ENCODE measurements around the gene UBAP2.

The UBAP2 gene, protein sequence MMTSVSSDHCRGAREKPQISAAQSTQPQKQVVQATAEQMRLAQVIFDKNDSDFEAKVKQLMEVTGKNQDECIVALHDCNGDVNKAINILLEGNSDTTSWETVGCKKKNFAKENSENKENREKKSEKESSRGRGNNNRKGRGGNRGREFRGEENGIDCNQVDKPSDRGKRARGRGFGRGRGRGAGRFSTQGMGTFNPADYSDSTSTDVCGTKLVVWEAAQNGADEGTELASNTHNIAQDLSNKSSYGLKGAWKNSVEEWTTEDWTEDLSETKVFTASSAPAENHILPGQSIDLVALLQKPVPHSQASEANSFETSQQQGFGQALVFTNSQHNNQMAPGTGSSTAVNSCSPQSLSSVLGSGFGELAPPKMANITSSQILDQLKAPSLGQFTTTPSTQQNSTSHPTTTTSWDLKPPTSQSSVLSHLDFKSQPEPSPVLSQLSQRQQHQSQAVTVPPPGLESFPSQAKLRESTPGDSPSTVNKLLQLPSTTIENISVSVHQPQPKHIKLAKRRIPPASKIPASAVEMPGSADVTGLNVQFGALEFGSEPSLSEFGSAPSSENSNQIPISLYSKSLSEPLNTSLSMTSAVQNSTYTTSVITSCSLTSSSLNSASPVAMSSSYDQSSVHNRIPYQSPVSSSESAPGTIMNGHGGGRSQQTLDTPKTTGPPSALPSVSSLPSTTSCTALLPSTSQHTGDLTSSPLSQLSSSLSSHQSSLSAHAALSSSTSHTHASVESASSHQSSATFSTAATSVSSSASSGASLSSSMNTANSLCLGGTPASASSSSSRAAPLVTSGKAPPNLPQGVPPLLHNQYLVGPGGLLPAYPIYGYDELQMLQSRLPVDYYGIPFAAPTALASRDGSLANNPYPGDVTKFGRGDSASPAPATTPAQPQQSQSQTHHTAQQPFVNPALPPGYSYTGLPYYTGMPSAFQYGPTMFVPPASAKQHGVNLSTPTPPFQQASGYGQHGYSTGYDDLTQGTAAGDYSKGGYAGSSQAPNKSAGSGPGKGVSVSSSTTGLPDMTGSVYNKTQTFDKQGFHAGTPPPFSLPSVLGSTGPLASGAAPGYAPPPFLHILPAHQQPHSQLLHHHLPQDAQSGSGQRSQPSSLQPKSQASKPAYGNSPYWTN

DNA sequence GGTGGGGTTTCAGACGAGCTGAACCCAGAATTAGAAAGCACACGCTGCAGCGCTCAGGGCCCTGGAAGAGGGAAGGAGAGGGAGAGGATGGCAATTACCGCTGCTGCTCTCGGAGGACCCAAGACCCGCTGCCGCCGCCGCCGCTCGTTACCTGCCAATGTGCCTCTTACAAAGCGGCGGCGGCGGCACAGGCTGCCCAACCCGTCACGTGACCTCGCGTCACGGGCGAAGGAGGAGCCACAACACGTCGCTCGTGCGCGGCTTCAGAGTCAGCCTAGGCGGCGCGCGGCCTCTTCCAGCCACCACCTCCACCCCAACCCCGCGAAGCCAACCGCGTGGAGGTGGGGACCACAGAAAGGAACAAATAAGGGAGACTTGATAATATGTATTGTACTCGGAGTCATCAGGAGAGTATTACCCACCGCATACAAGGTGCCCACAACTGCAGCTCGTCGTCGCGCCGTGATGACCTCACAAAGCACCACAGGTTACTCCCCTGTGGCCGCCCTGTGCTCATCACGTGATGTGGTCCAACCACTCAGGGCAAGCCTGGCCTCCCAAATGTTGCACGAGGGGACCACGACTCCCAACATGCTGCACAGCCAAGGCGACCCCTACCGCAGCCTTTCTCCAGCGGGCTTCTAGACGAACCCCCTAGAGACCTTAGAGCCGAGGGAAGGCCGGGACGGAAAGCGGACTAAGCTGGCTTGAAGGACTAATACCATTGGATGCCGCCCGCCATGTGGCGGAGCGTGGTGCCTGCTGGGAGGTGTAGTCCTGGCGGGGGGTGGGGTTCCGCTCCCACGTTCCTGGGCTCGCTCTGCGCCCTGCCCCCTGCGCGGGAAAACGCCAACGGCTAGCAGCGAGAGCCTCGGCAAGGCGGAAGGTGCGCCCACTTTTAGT, at the start of gene UBAP2:
TSS of gene UBAP2 (minus strand) at position 161 of the 903 bp plus-strand sequence. CDS start 31,739 bp downstream, outside the sequence.
- peak; percentile 99 for DNase-seq

DNA sequence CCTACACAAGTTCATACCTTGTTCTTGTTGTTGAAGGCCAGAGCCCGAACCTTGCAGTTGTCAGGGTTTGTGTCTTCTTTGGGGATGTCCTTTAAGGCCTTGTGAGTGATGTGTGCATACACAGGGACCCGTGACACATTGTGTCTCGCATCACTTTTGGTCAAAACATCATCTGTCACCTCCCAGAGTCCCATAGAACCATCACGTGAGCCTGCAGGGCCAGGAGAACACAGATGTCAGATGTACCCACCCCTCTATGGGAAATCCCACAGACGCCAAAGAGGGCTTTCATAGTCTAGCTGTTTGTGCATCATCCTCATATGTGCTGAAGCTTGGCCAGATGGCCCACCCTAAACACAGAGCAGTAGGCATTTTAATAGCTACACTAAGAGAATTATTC, 49.6 kb upstream of the UBAP2 start:
- no peak for DNase-seq

DNA sequence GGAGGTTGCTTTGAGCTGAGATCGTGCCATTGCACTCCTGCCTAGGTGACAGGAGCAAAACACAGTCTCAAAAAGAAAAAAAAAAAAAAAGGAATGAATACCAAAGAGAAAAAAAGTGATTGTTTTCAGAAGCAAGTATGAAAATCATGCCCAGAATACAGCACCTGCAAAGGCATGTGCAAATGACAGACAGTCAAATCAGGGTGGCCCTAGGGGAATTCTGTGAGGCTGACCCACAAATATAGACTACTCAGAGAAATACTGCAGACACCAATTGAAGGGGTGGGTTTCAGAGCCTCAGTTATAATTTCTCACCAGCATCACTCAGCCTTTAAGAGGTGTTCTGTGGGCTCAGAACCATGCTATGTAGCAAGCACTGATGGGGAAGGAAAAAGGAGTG, 49.2 kb upstream of the UBAP2 start:
- DNase-seq = no peak

DNA sequence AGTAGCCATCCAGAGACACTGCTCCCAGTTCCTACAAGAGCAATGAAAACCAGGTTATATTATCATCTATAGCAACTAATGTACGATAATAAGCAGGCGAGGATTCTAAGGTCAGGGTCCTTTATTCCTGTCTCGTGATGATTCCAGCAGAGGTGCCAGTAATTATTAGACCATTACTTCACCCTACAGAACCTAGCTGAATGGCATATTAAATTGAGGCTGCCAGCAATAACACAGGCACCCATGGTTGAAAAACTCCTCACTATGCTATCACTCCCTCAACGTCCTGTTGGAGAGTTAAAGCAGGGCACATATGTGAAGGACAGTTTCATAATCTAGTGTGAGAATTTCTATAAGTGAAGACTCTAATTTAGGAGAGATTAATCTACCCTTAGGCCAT, 48.1 kb upstream of the UBAP2 start:
- DNase-seq = no peak

DNA sequence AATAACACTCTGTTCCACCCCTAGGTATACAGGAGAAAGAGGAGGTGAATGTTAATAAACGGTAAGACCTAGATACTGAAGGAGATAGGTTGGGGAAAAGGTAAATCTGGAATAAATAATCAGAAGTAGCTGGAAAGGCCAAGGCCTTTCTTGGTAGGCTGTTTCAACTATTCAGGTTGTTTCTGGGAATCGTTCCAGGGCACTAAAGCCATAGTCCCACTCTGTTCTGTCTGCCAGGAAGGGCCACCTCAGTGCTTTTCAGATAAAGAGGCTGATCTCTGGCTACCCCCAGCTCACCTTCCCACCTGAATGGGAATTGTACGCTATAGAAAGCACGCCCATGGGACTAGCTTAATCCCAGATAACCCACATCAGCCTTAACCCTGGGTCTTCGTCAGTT, 44.9 kb upstream of the UBAP2 start:
- DNase-seq = no peak

DNA sequence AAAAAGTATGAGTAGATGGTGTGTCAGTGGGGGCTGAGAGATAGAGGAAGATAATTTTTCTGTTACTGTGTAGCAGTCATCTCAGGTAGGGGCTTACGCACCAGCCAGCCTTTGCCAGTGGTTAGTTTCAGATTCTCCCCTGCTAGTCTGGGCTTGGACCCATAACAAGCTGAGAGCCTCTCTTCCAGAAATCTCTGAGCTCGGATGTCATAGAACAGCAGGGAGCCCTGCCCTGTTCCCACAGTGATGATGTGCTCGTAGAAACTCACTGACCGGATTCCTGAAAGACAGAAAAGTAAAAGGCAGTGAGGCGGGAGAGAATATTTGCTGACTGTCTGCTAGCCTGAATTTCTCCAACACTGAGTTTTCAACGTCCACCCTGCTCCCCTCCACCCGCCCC, 40.6 kb upstream of the UBAP2 start:
- no peak for DNase-seq

DNA sequence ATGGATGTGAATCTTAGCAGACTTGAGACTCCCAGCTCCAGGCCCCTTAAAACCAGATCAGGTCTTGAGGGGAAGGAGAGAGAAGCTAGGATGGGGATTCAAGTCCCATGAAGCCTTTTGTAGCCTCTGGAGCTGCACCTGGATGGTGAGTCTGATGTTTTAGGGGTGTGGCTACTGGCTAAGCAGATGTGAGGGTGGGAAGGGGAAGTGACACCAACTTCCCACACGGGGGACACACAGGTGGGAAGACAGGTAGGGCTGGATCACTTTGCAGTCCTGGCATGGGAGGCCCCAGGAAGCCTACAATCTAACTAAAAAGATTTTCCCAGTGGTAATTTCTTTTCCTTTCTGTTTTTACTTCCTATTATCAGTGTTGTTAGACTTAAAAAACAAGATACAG, 38.7 kb upstream of the UBAP2 start:
- DNase-seq = no peak

DNA sequence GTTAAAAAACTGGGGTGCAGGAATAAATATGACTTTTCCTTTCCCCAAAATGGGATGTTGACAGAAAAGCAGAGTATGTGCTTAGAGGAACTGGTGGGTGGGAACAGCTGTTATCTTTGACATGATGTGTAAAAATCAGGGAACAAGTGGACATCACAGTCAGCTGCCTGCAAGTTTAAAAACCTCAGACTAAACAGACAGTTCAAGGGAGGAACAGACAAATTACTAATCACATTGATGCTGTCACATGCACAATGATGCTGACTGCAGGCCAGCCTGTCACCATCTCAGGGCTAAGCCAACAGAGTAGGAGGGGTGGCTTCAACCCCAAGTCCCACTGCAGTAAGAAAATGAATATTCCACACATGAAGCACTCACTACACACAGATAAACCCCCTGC, 38.2 kb upstream of the UBAP2 start:
- DNase-seq = peak; percentile 7

DNA sequence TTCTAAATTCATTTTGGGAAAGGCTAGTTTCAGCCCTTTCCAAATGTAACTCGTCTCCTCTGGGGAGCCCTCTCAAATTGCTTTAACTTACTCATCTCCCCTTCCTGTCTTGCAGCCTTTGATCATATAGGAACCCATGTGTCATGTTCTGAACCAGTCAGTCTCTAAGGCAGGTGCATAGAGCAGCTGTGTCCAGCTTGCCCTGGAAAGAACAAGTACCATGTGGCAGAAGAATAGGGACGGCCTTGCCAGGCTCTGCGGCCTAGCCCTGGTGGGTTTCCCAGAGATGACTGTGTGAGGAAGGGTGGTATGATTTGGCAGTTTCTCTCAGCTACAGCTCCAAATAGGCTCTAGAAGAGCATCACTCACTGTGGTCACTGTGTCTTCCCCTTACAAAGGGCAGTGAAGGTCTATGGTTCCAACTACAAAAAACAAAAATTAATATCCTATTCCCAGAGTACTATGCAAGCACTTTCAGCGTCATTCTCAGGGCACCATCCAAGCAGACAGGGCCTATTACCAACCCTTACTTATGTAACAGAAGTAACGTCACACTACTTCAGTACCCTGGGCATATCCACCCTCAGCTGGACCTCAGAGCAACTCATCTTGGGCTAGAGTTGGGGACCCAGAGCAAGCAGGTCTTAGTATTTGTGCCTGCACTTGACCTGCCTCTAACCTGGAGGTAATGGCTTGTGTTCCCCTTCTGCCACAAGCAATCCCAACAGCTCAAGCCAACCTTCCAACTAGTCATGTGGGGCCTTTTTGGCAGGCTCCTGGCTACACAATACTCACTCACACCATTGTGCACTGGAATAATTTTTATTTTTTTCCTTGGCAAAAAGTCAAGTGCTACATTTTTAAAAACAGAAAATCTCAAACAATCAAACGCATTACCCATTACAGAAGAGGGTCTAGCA, 37.2 kb upstream of the UBAP2 start:
- no peak for DNase-seq

DNA sequence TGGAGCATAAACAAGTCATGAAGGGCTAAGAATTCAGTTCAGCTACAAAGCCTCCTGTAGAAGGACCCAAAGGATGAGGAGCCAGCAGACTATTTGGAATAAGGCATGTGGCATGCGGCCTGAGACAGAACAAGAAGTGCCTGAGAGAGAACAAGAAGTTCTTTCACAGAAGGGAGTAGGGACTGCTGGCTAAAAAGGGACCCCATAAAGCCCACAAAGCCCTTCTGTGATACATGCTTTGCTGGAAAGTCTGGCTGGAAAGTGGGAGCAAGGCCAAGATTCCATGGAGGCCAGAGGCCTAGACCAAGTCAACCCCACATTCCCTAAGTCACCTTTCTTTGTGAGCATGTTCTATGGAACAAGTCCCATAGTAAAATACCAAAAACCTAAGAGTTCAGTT, 35.9 kb upstream of the UBAP2 start:
- DNase-seq = no peak

DNA sequence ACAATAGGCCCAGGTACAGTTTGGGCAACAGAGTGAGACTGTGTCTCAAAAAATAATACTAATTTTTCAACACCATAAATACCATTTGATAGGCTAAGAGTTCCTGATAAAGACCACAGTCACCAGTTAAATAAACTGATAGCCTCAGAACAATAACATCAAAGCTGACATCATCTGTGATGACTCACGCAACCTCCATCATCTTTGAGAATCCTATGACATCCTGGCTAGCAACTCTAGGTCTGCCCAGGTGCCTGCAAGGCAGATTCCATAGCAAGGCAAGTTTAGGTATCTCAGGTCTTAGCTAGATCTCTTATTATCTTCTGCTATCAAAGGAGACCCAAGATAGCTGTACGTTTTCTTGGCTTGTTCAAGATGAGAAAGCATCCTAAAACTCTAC, 30.5 kb upstream of the UBAP2 start:
- no peak for DNase-seq

DNA sequence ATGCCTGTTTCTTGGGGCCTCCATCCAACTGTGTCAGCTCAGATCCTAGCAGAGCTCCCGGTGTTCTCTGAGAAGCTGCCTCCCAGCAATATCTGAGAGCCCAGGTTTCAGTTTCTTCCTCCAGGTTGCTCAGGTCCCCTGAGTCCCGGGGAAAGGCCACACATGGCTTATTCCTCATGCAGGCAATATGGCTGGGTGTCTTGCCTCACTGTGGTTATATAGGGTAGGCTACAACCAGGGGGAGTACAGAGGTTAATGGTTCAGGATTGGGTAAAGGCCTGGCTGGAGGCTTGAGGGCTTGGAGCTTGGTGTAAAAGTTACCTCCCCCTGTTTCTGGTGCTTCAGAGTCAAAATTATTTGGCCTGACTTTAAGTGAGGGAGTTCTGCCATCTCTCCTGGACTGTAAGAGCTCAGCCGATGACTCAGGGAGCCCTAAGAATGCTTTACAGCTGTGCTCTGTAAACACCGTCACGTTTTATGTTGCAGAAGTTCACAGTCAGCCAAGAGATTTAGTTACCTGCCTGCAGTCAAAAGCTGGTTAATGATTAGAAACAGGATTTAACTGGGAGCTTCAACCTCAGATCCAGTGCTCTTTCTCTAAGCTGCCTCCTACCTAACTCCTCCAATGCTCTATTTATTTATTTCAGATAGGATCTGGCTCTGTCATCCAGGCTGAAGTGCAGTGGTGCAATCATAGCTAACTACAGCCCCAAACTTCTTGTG, 24.3 kb upstream of the UBAP2 start:
- no peak for DNase-seq

DNA sequence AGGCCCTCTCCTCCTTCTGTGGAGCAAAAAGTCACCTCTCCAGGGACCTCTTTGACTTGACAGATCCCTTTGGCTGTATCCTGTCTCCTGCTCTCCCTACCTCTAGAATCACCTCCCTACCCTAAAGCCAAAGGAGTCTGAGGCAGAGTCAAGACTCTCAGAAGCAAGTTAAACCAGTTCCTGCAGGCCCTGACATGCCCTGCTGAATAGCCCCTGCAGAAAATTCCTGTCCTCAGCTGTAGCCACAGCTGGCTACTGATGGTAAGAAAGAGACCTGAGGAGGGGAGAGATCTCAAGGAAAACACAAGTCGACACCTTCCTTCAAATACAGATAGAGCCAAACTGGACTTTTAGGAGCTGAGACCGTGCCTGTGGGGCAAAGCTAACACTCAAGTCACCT, 23.7 kb upstream of the UBAP2 start:
- DNase-seq = no peak

DNA sequence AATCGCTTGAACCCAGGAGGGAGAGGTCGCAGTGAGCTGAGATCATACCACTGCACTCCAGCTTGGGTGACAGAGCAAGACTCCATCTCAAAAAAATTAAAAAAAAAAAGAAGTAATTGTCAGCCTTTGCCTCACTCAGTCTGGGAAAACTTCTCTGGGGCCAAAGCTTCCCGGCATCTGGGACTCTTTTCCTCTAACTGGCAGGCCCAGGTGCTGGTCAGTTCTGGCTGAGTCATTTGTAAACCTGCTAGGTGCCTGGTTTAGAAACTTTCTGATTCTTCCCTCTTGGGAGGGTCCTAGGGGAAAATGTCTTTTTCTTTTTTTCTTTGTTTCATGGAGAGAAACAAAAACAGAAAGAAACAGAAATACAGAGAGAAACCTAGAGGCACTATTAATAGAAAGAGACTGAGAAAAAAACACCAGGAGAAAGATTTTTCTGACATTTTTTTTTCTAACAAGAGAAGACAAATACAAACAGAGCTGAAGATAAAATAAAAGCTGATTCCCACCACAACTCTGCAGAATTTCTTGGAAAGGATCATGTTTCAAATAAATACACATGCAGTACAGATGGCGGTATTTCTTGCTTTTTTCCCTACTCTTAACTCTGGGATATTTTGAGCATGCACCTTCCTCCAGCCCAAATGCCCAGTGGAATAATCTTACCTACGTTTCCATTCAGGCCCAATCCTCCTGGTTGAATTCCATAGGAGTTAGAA, 22.1 kb upstream of the UBAP2 start:
- no peak for DNase-seq

DNA sequence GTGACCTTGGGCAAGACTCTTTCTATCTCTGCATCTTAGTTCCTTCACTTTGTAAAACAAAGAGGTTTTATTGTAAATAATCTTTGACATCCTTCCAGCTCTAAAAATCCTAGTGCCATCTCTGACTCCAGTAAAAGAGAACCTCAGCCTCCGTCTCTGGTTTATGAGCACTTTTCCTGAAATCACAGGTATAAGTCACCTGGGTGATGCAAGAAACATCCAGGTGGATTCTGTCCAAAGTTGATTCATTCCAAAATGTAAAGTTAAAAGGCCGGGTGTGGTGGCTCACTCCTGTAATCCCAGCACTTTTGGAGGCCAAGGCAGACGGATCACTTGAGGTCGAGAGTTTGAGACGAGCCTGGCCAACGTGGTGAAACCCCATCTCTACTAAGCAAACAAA, 21.1 kb upstream of the UBAP2 start:
- no peak for DNase-seq

DNA sequence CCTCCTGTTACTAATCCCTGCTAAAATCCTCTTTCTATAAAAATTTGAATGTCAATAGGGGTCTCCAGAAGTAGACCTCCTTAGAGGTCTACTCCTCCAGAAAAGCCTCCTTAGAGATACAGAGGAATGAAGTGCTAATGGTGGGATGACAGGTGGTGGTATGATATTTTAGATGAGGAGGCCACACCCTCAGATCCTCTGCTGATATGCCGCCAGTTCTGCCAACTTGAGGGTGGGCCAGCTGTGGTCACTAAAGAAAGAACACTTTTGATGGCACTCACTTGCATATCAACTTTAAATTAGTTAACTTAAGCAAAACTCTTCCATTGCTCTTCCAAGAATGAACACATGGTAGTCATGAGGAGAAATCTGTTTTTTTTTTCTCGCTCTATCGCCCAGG, 16.9 kb upstream of the UBAP2 start:
- DNase-seq = no peak

DNA sequence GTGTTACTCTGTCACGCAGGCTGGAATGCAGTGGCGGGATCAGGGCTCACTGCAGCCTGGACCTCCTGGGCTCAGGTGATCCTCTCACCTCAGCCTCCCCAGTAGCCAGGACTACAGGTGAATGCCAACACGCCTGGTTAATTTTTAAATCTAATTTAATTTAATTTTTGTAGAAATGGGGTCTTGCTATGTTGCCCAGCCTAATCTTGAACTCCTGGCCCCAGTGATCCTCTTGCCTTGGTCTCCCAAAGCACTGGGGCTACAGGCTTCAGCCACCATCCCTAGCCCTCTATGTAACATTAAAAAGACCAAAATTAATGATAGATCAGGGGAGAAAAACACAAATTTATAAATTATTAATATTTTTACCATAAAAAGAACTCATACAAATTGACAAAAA, 11.3 kb upstream of the UBAP2 start:
- no peak for DNase-seq

DNA sequence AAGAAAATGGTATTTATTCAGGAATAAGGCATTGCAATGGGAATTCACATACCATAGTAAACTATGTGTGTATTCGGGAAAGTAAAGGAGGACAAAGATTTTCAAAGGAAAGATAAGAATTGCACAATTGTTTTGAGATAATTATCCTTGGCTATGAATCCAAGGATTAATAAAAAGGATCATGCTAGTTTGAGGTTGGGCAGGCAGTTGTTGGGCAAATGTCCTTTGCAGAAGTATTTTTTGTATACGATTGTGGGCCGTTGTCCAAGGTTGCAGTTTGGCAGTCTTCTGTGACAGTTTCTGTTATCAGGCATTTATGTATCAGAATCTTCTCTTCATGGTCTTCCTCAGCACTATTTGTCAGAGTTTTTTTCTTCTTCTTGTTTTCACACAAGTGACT, 10.6 kb upstream of the UBAP2 start:
- peak; percentile 12 for DNase-seq

DNA sequence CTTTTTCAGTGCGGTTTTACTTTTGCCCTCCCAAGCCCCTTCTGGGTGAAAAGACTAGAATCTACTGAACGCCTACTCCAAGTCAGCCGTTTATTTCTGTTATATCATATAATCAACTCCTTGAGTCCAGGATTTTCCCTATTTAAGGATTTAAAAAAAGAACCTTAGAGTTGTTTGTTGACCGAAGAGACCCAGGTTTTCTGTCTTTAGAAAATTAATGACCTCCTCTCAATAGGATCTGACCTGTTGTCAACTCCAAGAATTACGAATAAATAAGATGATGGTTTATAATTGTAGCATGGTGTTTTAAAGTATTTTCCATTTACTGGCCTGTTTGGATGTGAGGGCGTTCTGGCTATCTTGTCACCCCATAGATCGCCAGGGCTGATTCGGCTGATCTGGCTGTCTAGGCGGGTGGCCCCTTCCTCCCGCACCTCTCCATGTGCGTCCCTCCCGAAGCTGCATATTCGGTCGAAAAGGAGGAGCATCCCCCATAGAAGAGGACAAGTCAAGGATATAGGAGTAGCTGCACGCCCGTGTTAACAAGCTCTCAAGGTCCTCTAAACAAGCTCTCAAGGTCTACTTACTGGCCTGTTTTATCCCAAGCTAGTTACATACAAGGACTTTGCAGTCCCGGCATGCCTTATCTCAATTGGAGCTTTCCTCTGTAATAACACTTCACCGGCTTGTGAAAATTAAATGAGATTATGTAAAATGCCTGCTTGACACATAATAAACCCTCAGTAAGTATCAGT, 1.1 kb upstream of the UBAP2 start:
- peak; percentile 44 for DNase-seq

All from hematopoietic multipotent progenitor cell treated with erythropoietin and hydrocortisone succinate and interleukin-3 and kit ligand, for 4 days (in vitro differentiated cells).